GM15510 (cell line): ENCODE results near the gene C6orf62.

Experiments
- POLR2A ChIP-seq: IDR thresholded peaks from 3 replicates; pipeline ENCODE4 v1.6.1; 2011; ENCODE audit warnings: borderline replicate concordance; ENCODE audit not compliant: insufficient read length; ENCODE audit errors: extremely low read depth

The C6orf62 gene

GRCh38 chr6:24708612-24709011 is 10.3 kb downstream of the C6orf62 start:
- TF ChIP-seq POLR2A, result no peak

- no peak for TF ChIP-seq POLR2A
These were observed 14.5 kb downstream of the C6orf62 start for GRCh38 chr6:24704468-24704867.

- no peak for TF ChIP-seq POLR2A
These were observed 16.2 kb downstream of the C6orf62 start for GRCh38 chr6:24702720-24703282.

- no peak for TF ChIP-seq POLR2A
These were observed 19.2 kb downstream of the C6orf62 start for GRCh38 chr6:24699521-24700359.

GRCh38 chr6:24696097-24696496 is 22.9 kb downstream of the C6orf62 start:
- no peak for TF ChIP-seq POLR2A

- TF ChIP-seq POLR2A, result no peak
These were observed 24.8 kb downstream of the C6orf62 start for GRCh38 chr6:24694198-24694597.

- TF ChIP-seq POLR2A, result no peak
These were observed 25.9 kb downstream of the C6orf62 start for GRCh38 chr6:24692848-24693592.

- no peak for TF ChIP-seq POLR2A
These were observed 26.5 kb downstream of the C6orf62 start for GRCh38 chr6:24692415-24692814.

GRCh38 chr6:24692003-24692402 is 27.0 kb downstream of the C6orf62 start:
- TF ChIP-seq POLR2A, result no peak

- TF ChIP-seq POLR2A, result no peak
These were observed 27.4 kb downstream of the C6orf62 start for GRCh38 chr6:24691550-24691949.

- TF ChIP-seq POLR2A, result no peak
These were observed 28.4 kb downstream of the C6orf62 start for GRCh38 chr6:24690593-24690992.

GRCh38 chr6:24689964-24690363 is 29.0 kb downstream of the C6orf62 start:
- no peak for TF ChIP-seq POLR2A

GRCh38 chr6:24686946-24687345 is 32.0 kb downstream of the C6orf62 start:
- no peak for TF ChIP-seq POLR2A

GRCh38 chr6:24686408-24686807 is 32.5 kb downstream of the C6orf62 start:
- TF ChIP-seq POLR2A, result no peak

GRCh38 chr6:24683297-24684296 is 35.4 kb downstream of the C6orf62 start:
- no peak for TF ChIP-seq POLR2A

- TF ChIP-seq POLR2A, result no peak
These were observed 38.4 kb downstream of the C6orf62 start for GRCh38 chr6:24680582-24680981.
